A375 (cell line): ENCODE measurements around the gene PODXL2. TPM values are rescaled to one million over a fixed set of nuclear protein-coding genes. Genes with fewer than 3 reads are reported as not detected.

ENCODE experiments used
- small RNA-seq: library from RNA; depleted of rRNA; stranded (forward); fragments of <200 nt; gene quantifications from one replicate; pipeline ENCODE3, GENCODE V24; 2014
- total RNA-seq: library from RNA; depleted of rRNA; stranded (reverse); fragments of >200 nt; shearing (Covaris generic); gene quantifications from 2 replicates; pipeline ENCODE4 v1.2.3, GENCODE V29; 2014; rRNA removed

The PODXL2 gene
- 22.0 and 22.2 TPM in 2 replicates for total RNA-seq

GRCh38 chr3:127628788-127629466, at the start of gene PODXL2:
PODXL2 (plus strand) TSS chr3:127629185; CDS start chr3:127629220, 35 bp downstream.

GRCh38 chr3:127590593-127591465, 38.2 kb upstream of the PODXL2 start, which contains the start of gene TPRA1:
TPRA1 (minus strand) TSS chr3:127590733; CDS start chr3:127580146, 10,587 bp downstream.

GRCh38 chr3:127672429-127673190, 43.6 kb downstream of the PODXL2 start, which contains the start of gene ABTB1:
ABTB1 (plus strand) TSS chr3:127672952; CDS start chr3:127673026, 74 bp downstream.

Small RNA genes within 50 kb of the gene (small RNA-seq; reads per million reads assigned to genes)
- not detected for gene MIR7976

Other genes with a start within 250 kb of the PODXL2 start
- gene TPRA1, start 38.5 kb upstream of the PODXL2 start, total RNA-seq: 52.1 and 66.8 TPM in 2 replicates
- 212 and 224 TPM in 2 replicates for gene MCM2, start 30.8 kb upstream of the PODXL2 start, total RNA-seq
- 4.5 and 5.1 TPM in 2 replicates for gene ABTB1, start 43.8 kb downstream of the PODXL2 start, total RNA-seq
- gene MGLL, start 193.3 kb downstream of the PODXL2 start, total RNA-seq: 25.0 and 28.4 TPM in 2 replicates